Measurements from ENCODE around the gene DNAH6.

- TF ChIP-seq ELF1 (IDR thresholded peaks at IDR 0.05; ENCODE audit: borderline replicate concordance, low read depth): no peak
- TF ChIP-seq RAD21 (IDR thresholded peaks at IDR 0.05; ENCODE audit: low read depth): no peak
- no peak for TF ChIP-seq EZH2 (IDR thresholded peaks at IDR 0.05)
- TF ChIP-seq CTCF (IDR thresholded peaks at IDR 0.05 in 2 of 3, conservative IDR thresholded peaks at IDR 0.05 in 1 of 3; ENCODE audit: borderline replicate concordance in 1 of 3, insufficient read depth in 1 of 3, low read depth in 2 of 3, low read length in 2 of 3): no peak
- TF ChIP-seq MAX (IDR thresholded peaks at IDR 0.05): no peak
- no peak for TF ChIP-seq POLR2A (IDR thresholded peaks at IDR 0.05; ENCODE audit: borderline replicate concordance, extremely low read depth, insufficient read depth, insufficient read length)
- no peak for TF ChIP-seq CEBPB (IDR thresholded peaks at IDR 0.05; ENCODE audit: low read depth)
- TF ChIP-seq, protein P1, sequence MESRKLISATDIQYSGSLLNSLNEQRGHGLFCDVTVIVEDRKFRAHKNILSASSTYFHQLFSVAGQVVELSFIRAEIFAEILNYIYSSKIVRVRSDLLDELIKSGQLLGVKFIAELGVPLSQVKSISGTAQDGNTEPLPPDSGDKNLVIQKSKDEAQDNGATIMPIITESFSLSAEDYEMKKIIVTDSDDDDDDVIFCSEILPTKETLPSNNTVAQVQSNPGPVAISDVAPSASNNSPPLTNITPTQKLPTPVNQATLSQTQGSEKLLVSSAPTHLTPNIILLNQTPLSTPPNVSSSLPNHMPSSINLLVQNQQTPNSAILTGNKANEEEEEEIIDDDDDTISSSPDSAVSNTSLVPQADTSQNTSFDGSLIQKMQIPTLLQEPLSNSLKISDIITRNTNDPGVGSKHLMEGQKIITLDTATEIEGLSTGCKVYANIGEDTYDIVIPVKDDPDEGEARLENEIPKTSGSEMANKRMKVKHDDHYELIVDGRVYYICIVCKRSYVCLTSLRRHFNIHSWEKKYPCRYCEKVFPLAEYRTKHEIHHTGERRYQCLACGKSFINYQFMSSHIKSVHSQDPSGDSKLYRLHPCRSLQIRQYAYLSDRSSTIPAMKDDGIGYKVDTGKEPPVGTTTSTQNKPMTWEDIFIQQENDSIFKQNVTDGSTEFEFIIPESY (IDR thresholded peaks at IDR 0.05; ENCODE audit: extremely low read depth, insufficient replicate concordance, low read length): no peak
- TF ChIP-seq REST (IDR thresholded peaks at IDR 0.05; ENCODE audit: low read depth): no peak
- TF ChIP-seq TCF7L2 (IDR thresholded peaks at IDR 0.05; ENCODE audit: borderline replicate concordance, extremely low read depth, insufficient read depth, insufficient read length): no peak
- no peak for TF ChIP-seq ZNF274 (IDR thresholded peaks at IDR 0.05; ENCODE audit: low read depth, low read length)
- no peak for TF ChIP-seq EZH2phosphoT487 (IDR thresholded peaks at IDR 0.05; ENCODE audit: borderline replicate concordance)
Measured at GRCh38 chr2:84858937-84859336, 342.6 kb downstream of the DNAH6 start.
